ENCODE results near the gene SIL1. TPM values are rescaled to one million over a fixed set of nuclear protein-coding genes. Genes with fewer than 3 reads are reported as not detected.

Gene SIL1
- total and polyA plus RNA-seq, 9 of the 15 experiments (the other 6 are each of a cell fraction or from before 2014, with no cell fraction given) = 1.3 to 30.5 (median 18.1) TPM

DNA sequence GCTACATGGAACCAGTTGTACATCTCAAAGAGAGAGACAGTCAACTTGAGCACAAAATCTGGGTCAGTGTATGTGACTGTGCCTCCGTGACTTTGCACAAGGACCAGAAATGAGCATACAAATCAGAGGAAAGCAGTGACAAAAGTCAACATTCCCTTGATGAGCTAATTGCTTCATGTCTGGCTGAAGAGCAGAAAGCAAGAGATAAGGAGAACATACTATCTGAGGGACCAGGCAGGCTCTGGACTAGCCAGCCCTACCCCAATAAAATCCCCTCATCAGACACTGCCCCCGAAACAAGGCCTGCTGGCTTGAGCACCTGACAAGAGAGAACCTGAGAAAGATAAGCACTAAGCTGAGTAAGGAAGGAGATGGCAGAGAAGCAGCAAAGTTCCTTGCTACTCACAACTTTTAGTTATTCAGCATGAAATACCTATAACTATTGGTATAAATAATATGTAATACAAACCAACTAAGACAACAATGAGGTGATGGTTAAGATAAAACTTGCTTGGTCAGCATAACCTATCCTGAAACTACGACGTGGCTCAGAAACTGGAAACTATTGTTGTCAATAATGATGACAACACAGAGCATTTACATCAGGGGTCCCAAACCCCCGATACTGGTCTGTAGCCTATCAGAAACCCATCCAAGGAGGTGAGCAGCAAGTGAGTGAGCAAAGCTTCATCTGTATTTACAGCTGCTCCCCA is 9.5 kb downstream of the SIL1 start:
- Histone ChIP-seq H3K9me1 (ENCODE audit: control insufficient read depth, insufficient read depth, low read length) (no peaks in the 10 kb centered on the region), H3K4me2 (ENCODE audit: insufficient read depth, low read length) (no peak overlapping the region; the same call in 1 of the 2 replicates), H3K36me3 (ENCODE audit: control insufficient read depth, insufficient read depth, low read length) (no peaks in the 10 kb centered on the region; the same call in 2 of the 3 replicates), H4K20me1 (replicated peaks; ENCODE audit: control insufficient read depth, insufficient read depth, low read length) (peaks cover 28% of the 10 kb centered on the region), H3K4me1 (replicated peaks in 1 of 2; ENCODE audit: control insufficient read depth in 2 of 2, insufficient read depth in 2 of 2, low read length in 2 of 2) (peaks cover 3 to 11% of the 10 kb centered on the region in 2 experiments; a peak in 3 of 5 replicates), H3K27me3 (ENCODE audit: control insufficient read depth in 2 of 2, insufficient read depth in 2 of 2, low read length in 2 of 2) (no peaks in the 10 kb centered on the region), H3K27ac (ENCODE audit: extremely low read depth, low read depth, low read length) (no peak overlapping the region), H2AFZ (ENCODE audit: low read depth, low read length) (no peak overlapping the region), H3K9me3 (replicated peaks; ENCODE audit: control insufficient read depth, insufficient read depth, low read depth, low read length) (no peaks in the 10 kb centered on the region), H3K4me3 (no peak overlapping the region), H3K9ac (ENCODE audit: insufficient read depth in 1 of 2, low read depth in 2 of 2, low read length in 2 of 2) (no peak overlapping the region; a peak in 1 of 4 replicates), H3K79me2 (ENCODE audit: control insufficient read depth, insufficient read depth, low read length) (no peaks in the 10 kb centered on the region; the same call in 2 of the 3 replicates)
- in situ Hi-C loops (cut with MboI) (no loop called here), intact Hi-C loops (cut with micrococcal nuclease) (no loop called here)
- FAIRE-seq = peak; percentile 85
- BruUV-seq (replicated peaks) = no TSS peak
- DNase-seq (ENCODE audit: extremely low read depth in 1 of 4, low spot score in 3 of 4) = peak; percentile 23 to 78 (median 50)
- ChIA-PET CTCF (ENCODE audit: low intra/inter-chr PET ratio) (no interaction called here), POLR2A (interaction anchor here (0.5 to 1.5 kb wide), 6 partner anchors 9 to 422 kb away, joined by 3 to 13 read pairs (median 4); partner anchors contain the start of gene SIL1)
- 19% methylated on average over 5 of the region's 5 CpGs for WGBS (ENCODE audit: insufficient coverage, low coverage, missing lambda C conversion rate)
- ATAC-seq = peak; percentile 85
- TF ChIP-seq GTF2A2 (tag; IDR thresholded peaks at IDR 0.05) (no peak), CCNT2 (IDR thresholded peaks at IDR 0.05; ENCODE audit: borderline replicate concordance, extremely low read depth, insufficient read length, low read depth, low read length) (peak; percentile 43), PML (IDR thresholded peaks at IDR 0.05; ENCODE audit: low read length) (peak; percentile 69), YBX1 (IDR thresholded peaks at IDR 0.05) (no peak), TEAD1 (CRISPR knock-in tag; IDR thresholded peaks at IDR 0.05) (peak; percentile 27 to 78; a peak in 2 of 4 replicates), MAFF (IDR thresholded peaks at IDR 0.05; ENCODE audit: low read length) (peak; percentile 93), FUS (optimal IDR thresholded peaks at IDR 0.05; ENCODE audit: low read depth, low read length) (no peak), SMAD1 (IDR thresholded peaks at IDR 0.05; ENCODE audit: low read depth, low read length, partially characterized antibody) (no peak), BHLHE40 (IDR thresholded peaks at IDR 0.05; ENCODE audit: low read length) (peak; percentile 62), ZNF316 (IDR thresholded peaks at IDR 0.05) (peak; percentile 96), SP2 (IDR thresholded peaks at IDR 0.05; ENCODE audit: extremely low read depth, low read depth, low read length, poor library complexity, severe bottlenecking) (no peak), PHF21A (IDR thresholded peaks at IDR 0.05; ENCODE audit: borderline replicate concordance, low read depth) (peak; percentile 82; the same call in 1 of the 2 replicates), HLTF (IDR thresholded peaks at IDR 0.05) (no peak), TRIM24 (IDR thresholded peaks at IDR 0.05) (peak; percentile 65 to 73)
- TF ChIP-seq, protein P1, sequence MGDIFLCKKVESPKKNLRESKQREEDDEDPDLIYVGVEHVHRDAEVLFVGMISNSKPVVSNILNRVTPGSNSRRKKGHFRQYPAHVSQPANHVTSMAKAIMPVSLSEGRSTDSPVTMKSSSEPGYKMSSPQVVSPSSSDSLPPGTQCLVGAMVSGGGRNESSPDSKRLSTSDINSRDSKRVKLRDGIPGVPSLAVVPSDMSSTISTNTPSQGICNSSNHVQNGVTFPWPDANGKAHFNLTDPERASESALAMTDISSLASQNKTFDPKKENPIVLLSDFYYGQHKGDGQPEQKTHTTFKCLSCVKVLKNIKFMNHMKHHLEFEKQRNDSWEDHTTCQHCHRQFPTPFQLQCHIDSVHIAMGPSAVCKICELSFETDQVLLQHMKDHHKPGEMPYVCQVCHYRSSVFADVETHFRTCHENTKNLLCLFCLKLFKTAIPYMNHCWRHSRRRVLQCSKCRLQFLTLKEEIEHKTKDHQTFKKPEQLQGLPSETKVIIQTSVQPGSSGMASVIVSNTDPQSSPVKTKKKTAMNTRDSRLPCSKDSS (IDR thresholded peaks at IDR 0.05; ENCODE audit: low read depth, partially characterized antibody) = no peak
- TF ChIP-seq, protein P2, sequence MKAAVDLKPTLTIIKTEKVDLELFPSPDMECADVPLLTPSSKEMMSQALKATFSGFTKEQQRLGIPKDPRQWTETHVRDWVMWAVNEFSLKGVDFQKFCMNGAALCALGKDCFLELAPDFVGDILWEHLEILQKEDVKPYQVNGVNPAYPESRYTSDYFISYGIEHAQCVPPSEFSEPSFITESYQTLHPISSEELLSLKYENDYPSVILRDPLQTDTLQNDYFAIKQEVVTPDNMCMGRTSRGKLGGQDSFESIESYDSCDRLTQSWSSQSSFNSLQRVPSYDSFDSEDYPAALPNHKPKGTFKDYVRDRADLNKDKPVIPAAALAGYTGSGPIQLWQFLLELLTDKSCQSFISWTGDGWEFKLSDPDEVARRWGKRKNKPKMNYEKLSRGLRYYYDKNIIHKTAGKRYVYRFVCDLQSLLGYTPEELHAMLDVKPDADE (conservative IDR thresholded peaks at IDR 0.05; ENCODE audit: control insufficient read depth, low read depth, low read length) = no peak
- TF ChIP-seq, protein P3, sequence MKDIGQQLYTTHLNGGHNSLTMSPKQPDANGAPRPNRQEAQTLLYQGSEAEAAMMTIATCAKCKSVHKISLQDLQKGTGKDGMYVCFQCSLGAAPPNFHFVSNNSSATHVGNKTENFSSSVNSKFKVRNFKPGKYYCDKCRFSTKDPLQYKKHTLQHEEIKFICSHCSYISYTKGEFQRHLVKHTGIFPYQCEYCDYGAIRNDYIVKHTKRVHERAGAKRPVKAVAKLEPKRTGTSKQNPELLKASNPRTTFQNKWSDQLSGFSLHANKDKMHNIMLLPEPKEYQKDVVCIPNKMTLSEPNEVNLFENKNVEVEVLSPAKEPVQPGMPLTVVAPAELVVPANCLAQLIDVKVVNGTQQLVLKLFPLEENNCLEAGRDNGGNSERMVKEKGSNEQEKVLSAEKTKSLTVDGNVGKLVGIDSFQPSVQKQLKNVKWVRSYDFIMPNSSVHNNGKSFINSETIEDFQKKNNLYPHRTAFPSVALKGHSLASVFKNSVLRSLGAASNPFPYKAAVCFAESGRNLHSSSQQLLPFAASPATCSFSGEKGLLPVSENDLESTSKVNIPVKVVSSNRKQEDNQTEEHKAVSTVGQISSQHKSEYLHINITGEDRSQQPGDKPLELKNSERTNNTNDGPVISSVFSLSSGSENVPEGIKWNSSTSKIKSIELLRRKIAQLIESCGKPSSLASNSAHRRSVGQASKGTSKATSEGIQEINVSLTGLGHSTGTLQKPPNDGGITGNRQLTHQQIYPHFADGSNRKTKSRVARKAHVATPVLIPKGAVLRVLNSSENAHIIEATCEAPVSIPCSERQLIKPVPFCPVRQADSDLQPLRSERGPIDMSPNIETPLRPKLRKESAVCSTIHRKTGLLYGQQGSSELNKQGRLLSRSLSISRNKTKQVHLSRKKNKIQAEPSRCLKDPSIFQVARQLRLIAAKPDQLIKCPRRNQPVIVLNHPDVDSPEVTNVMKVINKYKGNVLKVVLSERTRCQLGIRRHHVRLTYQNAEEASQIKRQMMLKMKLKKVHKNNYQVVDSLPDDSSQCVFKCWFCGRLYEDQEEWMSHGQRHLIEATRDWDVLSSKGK (CRISPR knock-in tag; IDR thresholded peaks at IDR 0.05) = no peak
